HG02642 (cell line): ENCODE data around the gene CUTA.

Experiments
- ATAC-seq: cut with Tn5 transposase; IDR thresholded peaks from one replicate; pipeline ENCODE4 v1.9.1; 2021; ENCODE audit warnings: mild to moderate bottlenecking; ENCODE audit not compliant: unreplicated experiment, poor library complexity

The CUTA gene

GRCh38 chr6:33424855-33425667 lies 7.2 kb upstream of the CUTA start:
- no peak for ATAC-seq

DNA sequence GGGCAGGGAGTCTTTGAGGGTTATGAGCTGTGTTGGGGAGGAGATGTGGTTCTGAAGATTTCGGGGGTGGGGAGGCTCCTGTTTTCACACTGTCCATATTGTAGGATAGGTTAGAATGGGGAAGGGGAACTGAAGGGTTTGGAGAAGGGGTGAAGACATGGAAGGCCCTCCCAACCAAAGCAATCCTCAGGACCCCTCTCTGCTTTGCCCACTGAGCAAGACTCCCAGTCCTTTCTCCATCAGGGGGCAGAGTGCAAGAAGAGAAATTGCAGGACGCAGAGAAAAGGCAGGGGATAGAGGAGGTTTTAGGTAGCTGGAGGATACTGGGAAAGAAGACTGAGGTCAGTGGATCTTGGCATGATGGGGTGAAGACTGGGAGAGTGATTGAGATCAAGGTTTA lies 5.9 kb upstream of the CUTA start:
- no peak for ATAC-seq

DNA sequence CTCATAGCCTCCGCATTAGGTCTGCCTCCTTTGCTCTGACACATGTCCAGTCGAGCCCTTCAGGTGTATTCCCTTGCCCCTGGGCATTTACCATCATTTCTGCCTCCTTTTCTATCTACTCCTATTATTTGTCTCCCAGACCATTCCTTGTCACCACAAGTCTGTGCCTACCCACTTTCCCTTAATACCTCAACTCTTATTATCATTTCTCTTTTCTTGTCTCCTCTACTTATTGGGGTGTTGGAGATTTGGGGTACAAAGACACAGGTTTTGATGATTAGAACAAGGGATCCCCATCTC lies 3.4 kb upstream of the CUTA start:
- ATAC-seq: no peak

GRCh38 chr6:33420491-33421343 lies 2.8 kb upstream of the CUTA start:
- ATAC-seq: no peak

DNA sequence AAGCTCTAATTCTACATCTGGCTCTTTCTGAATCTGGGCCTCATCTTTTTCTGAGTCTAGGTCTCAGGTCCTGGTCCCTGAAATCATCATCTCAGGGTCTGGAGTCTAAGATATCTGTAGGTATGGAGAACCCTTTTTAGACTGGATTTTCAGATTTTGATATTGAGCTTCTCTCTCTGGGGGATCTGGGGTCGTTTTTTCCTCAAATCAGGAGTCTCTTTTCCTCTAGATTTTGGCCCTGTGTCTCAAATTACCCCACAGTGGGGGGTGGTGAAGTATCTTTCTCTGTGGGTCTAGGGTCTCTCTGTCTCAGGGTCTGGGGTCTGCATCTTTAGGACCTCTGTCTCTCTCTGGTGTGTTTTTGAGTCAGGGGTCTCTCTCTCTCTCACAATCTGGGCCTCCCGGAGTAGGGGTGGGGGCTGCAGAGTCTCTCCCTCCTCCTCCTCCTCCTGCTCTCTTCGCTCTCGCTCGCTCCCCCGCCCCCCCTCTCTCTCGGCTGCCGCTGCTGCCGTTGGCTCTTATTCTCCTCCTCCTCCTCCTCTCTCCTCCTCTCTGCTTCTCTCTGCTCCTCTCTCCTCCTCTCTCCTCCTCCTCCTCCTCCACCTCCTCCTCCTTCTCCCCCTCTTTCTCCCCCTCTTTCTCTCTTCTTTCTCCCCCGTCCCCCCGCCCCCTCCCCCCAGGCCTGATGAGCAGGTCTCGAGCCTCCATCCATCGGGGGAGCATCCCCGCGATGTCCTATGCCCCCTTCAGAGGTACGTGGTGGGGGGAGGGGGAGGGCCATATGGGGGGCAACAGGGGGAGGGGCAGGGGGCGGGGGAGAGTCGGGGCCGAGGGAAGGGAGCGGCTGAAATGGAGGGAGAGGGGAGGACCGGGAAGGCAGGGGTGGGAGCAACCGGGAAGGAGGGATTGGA lies 1.9 kb upstream of the CUTA start, which contains the start of gene SYNGAP1:
Gene SYNGAP1 (plus strand): TSS at position 486 of the 911 bp plus-strand sequence. CDS start 200 bp downstream, at position 686.
- ATAC-seq: no peak

DNA sequence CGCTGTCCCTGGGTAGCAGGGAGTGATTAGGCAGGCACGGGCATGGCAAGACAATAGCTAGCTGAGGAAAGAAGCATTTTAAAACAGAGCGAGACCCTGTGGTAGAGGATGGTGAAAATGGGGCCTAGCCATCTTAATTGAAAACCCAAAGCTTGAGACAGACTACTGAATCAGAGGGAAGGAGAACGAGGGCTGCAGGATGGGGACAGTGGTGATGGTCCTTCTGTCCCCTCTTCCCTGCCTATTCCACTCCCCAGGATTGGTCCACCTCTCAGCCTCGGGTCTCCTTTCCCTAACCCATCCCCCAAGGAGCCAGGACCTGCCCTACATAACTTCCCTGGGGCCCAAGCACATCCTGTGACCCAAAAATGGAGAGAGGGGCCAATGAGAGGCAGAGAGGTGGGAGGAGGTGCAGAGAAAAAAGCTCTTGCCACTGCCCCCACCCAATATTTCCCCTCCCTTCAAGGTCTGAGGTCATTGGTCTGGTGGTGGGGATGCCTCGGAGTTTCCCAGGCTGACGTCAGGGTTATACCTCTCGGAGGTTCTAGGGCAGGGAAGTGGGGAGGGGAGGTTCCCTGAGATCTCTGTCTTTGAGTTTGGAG lies 884 bp upstream of the CUTA start:
- ATAC-seq: no peak

DNA sequence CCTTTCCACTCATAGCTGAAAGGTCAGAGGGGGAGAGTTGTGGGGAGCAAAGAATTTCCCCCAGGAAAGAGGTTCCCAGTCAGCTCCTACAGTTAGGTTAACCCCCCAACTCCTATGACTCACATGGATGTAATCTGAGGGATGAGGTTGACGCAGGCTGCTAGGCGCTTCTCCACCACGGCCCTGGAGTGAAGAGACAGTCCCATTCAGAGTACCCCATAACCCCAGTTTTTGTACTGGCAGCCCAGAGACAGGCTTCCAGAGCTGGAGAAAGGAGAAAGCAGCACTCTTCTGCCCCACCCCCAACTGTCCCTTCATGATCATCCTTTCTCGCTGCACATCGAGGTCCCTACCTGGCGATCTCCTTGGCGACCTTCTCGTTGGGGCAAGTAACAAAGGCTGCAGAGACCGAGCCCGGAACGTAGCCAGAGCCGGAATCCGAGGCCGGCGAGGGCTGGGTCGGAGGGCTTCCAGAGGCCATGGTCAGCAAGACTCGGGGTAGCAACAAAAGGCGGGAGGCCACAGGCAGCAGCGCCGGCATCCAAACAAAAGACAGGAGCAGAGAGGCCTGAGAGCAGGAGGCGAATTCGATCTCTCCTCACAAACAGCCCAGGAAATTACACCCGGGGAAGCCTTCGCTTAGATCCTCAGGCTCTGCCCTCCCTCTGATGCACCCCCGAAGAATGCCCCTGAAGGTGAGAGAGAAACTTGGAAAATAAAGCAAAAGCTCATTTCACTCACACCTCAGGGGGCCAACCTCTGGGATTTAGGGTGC lies 592 bp downstream of the CUTA start:
- ATAC-seq: no peak

DNA sequence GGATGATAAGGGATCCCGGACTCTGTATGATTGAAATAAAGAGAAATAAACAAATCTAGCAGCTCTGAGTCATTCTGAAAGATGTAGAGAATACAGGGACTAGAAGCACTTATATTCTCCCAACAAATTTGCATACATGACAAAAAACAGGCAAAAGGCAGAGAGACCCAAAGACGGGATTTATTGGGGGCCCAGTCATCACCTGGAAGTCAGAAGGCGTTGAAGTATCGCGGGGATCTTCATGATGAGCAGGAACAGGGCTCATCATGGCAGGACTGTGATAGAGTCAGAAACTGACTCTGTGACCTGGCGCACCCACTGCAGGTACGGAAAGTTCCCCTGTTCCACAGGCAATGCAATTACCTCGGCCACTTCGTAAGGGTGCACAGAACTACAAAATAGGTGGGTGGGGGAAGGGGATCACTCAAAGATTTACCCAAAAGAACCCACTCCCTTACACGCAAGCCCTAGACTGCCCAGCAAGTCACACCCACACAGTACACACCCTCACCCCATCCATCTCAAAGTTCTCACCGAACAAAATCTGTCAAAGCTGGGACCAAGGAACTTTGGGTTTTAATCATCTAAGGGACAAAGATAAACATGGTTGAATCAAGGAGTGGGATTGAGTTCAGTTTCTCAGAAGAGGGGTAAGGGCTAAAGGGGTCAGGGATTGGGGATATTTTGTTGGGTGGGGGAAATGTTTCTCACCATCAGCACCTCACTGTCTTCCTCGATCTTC lies 1.4 kb downstream of the CUTA start:
- ATAC-seq: no peak

GRCh38 chr6:33415831-33416230 lies 2.1 kb downstream of the CUTA start:
- no peak for ATAC-seq

DNA sequence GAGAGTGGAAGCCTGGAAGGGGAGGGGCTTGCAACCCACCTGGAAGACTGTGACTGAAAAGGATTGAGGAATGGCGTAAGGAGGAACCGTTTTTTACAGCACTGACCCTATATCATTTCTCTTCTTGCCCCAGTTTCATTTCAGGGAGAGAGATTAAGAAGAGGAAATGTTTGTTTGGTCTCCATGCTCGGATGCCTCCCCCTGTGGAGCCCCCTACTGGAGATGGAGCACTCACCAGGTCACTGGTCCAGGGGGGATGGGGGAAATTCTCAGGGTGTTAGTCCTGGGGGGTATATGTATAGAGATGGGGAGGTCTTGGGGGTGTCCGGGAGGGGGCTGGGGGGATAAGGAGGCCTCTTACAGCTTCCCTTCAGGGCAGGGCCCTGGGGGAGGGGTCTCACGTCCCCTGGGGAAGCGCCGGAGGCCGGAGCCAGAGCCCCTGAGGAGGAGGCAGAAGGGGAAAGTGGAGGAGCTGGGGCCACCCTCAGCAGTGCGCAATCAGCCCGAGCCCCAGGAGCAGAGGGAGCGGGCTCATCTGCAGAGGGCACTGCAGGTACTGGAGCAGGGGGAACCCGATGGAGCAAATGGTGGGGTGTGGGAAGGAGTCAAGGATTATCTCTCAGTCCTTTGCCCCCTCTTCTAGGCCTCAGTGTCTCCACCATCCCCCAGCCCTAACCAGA lies 3.2 kb downstream of the CUTA start:
- no peak for ATAC-seq

- no peak for ATAC-seq
Measured at GRCh38 chr6:33413241-33414120, 4.4 kb downstream of the CUTA start.

DNA sequence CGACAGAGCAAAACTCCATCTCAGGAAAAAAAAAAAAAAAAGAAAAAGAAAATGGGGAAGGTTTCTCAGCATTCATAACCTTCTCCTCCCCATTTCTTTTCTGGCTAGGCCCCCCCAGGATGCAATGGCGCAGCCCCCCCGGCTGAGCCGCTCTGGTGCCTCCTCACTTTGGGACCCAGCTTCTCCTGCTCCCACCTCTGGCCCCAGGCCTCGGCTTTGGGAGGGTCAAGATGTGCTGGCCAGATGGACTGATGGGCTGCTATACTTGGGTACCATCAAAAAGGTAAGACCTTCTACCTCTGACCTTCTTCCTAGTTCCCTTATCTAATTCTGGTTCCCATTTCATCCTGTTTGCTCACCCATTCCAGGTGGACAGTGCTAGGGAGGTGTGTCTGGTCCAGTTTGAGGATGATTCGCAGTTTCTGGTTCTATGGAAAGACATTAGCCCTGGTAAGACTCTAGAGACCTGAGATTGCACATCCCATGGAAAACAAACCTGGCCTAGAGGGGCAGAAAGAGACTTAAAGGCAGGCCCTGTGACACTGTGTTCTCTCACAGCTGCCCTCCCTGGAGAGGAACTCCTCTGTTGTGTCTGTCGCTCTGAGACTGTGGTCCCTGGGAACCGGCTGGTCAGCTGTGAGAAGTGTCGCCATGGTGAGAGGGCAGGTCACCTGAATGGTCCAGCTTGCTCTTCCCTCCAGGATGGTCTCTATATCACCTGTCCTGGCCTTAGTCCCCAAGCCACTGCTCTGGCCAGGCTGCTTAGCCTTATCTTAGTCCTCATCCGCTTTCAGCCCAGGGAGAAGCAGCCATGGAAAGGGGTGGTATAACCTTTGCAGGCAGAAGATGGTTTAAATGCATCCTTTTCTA lies 5.5 kb downstream of the CUTA start:
- no peak for ATAC-seq

DNA sequence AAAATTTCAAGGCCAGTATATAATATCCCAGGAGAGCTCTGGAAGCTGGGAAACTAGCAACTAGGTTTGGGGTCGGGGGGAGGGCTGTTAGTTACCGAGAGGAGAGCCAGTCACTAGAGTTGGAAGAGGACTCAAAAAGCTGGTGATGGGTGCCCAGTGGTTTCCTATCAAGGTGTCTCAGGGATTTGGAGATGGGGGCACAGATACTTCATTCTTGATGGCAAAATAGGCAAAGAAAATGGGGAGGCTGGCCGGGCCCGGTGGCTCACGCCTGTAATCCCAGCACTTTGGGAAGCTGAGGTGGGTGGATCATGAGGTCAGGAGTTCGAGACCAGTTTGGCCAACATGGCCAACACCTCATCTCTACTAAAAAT lies 6.3 kb downstream of the CUTA start:
- no peak for ATAC-seq

DNA sequence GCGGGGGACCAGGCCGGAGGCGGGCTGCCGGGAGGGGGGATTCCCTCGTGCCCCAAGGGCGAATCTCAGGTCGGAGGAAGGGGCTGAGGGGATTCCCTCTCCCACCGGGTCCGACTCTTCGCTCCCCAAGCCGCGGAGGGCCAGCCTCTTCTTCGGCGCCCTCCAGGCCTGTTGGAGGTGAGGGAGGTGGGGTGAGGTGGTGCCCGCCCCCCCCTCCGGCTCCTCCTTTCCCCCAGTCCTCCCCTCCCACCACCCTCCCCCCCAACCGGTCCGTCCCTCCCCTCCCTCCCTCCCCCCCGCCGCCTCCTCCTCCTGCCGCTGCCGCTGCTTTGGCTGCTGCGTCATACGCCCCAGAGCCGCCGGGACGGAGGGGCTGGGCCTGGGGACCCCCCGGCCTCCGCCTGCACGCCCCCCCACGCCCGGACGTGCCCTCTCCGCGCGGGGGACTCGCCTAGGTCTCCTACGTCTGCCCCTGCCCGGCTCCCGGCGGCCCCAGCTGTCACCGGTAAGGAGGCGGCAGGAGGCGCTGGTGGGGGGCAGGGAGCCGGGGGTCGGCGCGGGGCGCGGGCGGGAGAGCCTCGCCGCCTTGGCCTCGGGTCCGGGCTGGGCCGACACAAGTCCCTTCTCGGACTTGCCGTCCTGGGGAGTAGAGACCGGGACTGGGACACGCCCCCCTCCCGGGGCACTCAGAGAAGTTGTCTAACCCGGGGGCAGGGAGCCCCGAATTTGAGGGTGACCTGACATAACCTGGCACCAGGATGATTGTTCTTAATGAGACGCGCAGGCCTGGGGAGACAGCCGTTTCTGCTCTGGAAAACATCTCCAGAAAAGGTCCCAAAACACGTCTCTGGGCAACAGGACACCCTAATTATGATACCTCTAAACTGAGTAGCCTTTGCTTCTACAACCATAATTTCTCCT lies 6.9 kb downstream of the CUTA start, which contains the start of gene PHF1:
Gene PHF1 (plus strand): TSS at position 304 of the 921 bp plus-strand sequence. CDS start 1,250 bp downstream, outside the sequence.
- ATAC-seq: peak; percentile 38

GRCh38 chr6:33410050-33410710 lies 7.7 kb downstream of the CUTA start:
- peak; percentile 86 for ATAC-seq
